ENCODE measurements around the gene DHRS12. TPM values are rescaled to one million over a fixed set of nuclear protein-coding genes. Genes with fewer than 3 reads are reported as not detected.

DHRS12 gene
- total and polyA plus RNA-seq, 8 donors = 4.2 to 27.2 (median 14.1) TPM; not detected in 1

DNA sequence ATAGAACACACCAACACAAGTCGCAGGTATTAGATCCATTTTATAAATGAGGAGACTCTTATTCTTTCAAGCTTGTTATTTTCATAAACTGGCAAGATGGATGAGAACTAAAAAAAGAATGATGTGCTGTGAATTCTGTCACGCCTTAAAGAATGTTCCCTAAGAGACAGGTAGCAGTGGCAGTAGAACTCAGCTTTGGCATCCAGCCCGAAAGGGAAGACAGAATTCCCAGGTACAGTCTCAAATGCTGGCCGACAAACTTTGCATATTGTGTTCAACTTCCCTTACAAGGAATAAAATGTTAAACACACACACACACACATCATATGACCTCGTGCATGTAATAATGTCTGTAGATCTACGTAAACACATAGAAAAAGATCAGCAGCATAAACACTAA, 37.8 kb upstream of the DHRS12 start:
- 69 to 80% (median 77%) methylated on average over 6 of the region's 6 CpGs for WGBS, 5 donors
- Histone ChIP-seq H3K4me3 (no peak overlapping the region), H3K27ac (no peak overlapping the region), H3K9me3 (no peaks in the 10 kb centered on the region), H3K36me3 (no peaks in the 10 kb centered on the region), H3K4me1 (peaks cover 0 to 8% (median 6%) of the 10 kb centered on the region in 4 donors), H3K27me3 (peaks cover 0 to 17% (median 3%) of the 10 kb centered on the region in 3 donors)
- DNase-seq = no peak
- no peak for TF ChIP-seq POLR2AphosphoS5 (IDR thresholded peaks at IDR 0.05)
- TF ChIP-seq, protein P1, sequence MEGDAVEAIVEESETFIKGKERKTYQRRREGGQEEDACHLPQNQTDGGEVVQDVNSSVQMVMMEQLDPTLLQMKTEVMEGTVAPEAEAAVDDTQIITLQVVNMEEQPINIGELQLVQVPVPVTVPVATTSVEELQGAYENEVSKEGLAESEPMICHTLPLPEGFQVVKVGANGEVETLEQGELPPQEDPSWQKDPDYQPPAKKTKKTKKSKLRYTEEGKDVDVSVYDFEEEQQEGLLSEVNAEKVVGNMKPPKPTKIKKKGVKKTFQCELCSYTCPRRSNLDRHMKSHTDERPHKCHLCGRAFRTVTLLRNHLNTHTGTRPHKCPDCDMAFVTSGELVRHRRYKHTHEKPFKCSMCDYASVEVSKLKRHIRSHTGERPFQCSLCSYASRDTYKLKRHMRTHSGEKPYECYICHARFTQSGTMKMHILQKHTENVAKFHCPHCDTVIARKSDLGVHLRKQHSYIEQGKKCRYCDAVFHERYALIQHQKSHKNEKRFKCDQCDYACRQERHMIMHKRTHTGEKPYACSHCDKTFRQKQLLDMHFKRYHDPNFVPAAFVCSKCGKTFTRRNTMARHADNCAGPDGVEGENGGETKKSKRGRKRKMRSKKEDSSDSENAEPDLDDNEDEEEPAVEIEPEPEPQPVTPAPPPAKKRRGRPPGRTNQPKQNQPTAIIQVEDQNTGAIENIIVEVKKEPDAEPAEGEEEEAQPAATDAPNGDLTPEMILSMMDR (IDR thresholded peaks at IDR 0.05) = no peak
- TF ChIP-seq POLR2A (IDR thresholded peaks at IDR 0.05) = no peak
- no peak for TF ChIP-seq EP300 (IDR thresholded peaks at IDR 0.05)
- intact Hi-C loops (cut with DNase I; ENCODE audit: low total_unique reads) = no loop called here

GRCh38 chr13:51840917-51841316, 37.0 kb upstream of the DHRS12 start:
- H3K4me3 ChIP-seq = no peak overlapping the region
- intact Hi-C loops (cut with DNase I; ENCODE audit: low total_unique reads) = no loop called here
- H3K27ac ChIP-seq = no peak overlapping the region
- H3K4me1 ChIP-seq = peaks cover 0 to 8% (median 6%) of the 10 kb centered on the region in 4 donors
- no peak for TF ChIP-seq EP300 (IDR thresholded peaks at IDR 0.05)
- TF ChIP-seq POLR2AphosphoS5 (IDR thresholded peaks at IDR 0.05) = no peak
- TF ChIP-seq, protein P1 (IDR thresholded peaks at IDR 0.05) = no peak
- no peak for TF ChIP-seq POLR2A (IDR thresholded peaks at IDR 0.05)
- WGBS, 5 donors = 79 to 93% (median 86%) methylated on average over 6 of the region's 6 CpGs
- peaks cover 0 to 17% (median 3%) of the 10 kb centered on the region in 3 donors for H3K27me3 ChIP-seq
- no peaks in the 10 kb centered on the region for H3K36me3 ChIP-seq
- no peaks in the 10 kb centered on the region for H3K9me3 ChIP-seq
- DNase-seq = no peak

DNA sequence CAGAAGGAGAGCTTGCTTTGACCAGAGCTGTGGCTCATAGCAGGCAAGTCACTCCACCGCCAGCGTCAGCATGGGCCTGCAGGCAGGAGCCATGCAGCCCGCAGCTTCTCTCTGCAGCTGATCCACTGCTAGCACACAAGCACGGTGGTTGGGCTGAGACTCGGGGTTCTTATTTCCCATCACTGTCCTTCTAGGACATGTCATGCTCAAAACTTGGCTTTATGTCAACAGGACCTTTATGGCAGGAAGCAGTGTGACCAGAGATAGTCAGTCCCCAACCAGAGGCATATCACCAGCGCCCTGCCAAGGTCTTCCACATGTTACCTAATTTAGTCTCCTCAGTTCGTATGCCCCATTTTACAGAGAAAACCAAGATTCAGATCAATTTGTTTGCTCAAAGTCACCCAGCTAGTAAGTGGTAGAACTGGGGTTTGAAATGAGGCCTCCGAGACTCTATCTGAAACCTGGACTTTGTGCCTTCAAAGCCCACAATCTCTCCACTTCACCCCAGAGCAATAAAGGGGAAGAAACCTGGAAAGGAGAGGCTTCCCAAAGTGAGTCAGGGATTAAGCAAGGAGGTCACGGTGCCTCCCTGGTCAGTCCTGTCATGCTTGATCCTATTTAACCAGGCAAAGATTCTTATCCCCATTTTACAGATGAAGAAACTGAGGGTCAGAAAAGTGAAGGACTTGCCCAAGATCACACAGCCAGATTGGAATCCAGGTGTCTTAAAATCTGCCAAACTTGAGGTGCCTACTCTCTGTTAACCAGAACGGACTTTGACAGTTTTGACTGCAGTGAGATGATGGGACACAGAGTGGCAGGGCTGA, 36.0 kb upstream of the DHRS12 start:
- DNase-seq = no peak
- Histone ChIP-seq H3K36me3 (no peaks in the 10 kb centered on the region), H3K4me1 (peaks cover 0 to 2% (median under 1%) of the 10 kb centered on the region in 4 donors), H3K4me3 (no peak overlapping the region), H3K9me3 (no peaks in the 10 kb centered on the region), H3K27ac (no peak overlapping the region), H3K27me3 (peaks cover 0 to 14% (median 2%) of the 10 kb centered on the region in 3 donors)
- no peak for TF ChIP-seq POLR2AphosphoS5 (IDR thresholded peaks at IDR 0.05)
- TF ChIP-seq EP300 (IDR thresholded peaks at IDR 0.05) = no peak
- 83 to 97% (median 87%) methylated on average over 6 to 10 of the region's 10 CpGs for WGBS, 5 donors
- intact Hi-C loops (cut with DNase I; ENCODE audit: low total_unique reads) = no loop called here

- WGBS, 5 donors = 85 to 93% (median 90%) methylated on average over 8 of the region's 8 CpGs
- H3K27me3 ChIP-seq = no peaks in the 10 kb centered on the region
- no peak for TF ChIP-seq EP300 (IDR thresholded peaks at IDR 0.05)
- TF ChIP-seq, protein P1 (IDR thresholded peaks at IDR 0.05) = no peak
- TF ChIP-seq POLR2A (IDR thresholded peaks at IDR 0.05) = no peak
- TF ChIP-seq POLR2AphosphoS5 (IDR thresholded peaks at IDR 0.05) = no peak
- peak overlapping the region in 1 of 5 donors; percentile 60 for H3K27ac ChIP-seq
- H3K36me3 ChIP-seq = no peaks in the 10 kb centered on the region
- intact Hi-C loops (cut with DNase I; ENCODE audit: low total_unique reads) = no loop called here
- no peaks in the 10 kb centered on the region for H3K9me3 ChIP-seq
- DNase-seq = no peak
- H3K4me3 ChIP-seq = no peak overlapping the region
- H3K4me1 ChIP-seq = no peaks in the 10 kb centered on the region
These were observed 34.4 kb upstream of the DHRS12 start for GRCh38 chr13:51838240-51838846.
